GM19238 (cell line): ENCODE data around the gene PASD1.
"Not testable (repeated sequence)": the region's sequence is repeated elsewhere in the genome, so short reads cannot be mapped to it uniquely, and the experiment has no call there.

Experiments
- DNase-seq: peaks from one replicate; pipeline ENCODE4 v3.0.0; 2011; ENCODE audit warnings: low spot score; ENCODE audit not compliant: insufficient read length

The PASD1 gene

GRCh38 chrX:151621422-151621821 is 57.9 kb downstream of the PASD1 start:
- DNase-seq, result no peak

DNA sequence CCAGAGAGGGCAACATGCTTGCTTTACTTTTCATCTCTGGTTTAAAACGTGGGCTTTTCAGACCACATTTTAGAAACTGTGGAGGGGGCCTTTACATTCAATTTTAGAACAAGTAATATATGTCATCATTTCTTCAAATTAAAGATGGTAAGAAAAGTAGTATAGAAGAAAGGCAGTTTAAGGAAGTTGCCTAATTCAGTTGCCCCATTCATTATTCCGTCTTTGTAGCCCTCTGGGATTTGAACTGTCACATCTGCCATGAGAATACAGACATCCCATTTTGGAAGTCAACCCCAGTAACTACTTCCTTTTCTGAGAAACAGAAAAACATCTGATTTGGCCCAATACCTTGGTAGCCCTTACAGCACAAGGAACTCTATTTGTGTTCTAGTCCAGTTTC is 61.2 kb downstream of the PASD1 start:
- no peak for DNase-seq

GRCh38 chrX:151631822-151632221 is 68.3 kb downstream of the PASD1 start:
- no peak for DNase-seq

GRCh38 chrX:151633157-151633556 is 69.7 kb downstream of the PASD1 start:
- no peak for DNase-seq

DNA sequence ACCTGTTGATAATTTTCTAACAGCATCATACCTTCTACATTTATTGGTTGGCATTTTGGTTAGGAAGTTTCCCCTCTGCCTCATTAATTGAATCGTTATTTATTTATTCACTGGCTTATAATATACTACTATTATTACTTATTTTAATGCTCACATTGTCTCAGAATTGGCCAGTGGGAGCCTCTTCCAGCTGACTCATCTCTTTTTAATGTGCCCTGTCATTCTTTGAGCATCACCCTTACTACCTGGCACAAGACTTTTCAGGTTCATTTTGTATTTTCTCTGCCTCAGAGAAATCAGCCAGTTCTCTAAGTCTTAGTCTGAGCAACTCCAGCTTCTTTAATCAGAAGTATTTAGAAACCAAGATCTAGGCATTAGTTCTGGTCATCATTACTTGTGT is 71.5 kb downstream of the PASD1 start:
- no peak for DNase-seq

DNA sequence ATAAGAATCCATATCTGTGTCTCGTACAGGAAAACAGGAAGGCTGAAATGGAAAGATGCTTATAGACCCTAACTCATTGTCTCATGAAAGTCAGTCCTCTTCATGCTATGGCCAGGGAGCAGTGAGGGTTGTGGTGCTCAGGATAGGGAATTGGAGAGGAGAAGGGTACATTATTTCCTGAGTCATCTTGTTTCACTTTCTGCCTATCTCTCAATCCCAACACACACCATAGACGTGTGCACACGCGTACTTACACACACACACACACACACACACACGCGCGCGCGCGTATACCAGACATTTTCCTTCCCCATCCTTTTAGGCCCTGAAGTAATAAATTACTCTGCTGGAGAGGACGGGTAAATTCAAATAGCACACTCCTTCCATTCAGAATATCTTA is 78.1 kb downstream of the PASD1 start:
- no peak for DNase-seq

GRCh38 chrX:151675121-151675746 is 111.8 kb downstream of the PASD1 start:
- DNase-seq, result no peak

DNA sequence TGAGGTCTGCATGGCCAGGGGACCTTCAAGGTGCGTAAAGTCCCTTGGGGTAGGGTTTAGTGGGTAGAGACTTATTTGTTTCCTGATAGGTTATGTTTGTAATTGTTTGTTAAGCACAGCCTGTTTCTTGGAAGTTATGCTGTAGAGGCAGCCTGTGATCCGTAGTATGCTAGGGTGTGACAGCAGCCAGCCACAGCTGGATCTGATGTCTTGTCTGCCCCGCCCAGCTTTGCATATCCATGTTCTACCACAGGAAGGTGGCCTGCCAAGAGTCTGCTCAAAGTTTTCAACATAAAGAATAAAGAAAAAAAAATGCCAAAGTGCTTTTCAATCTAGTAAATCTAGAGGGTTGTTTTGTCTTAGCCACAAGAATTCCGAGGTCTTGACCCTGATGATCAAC is 112.7 kb downstream of the PASD1 start:
- no peak for DNase-seq

GRCh38 chrX:151679798-151680402 is 116.4 kb downstream of the PASD1 start:
- no peak for DNase-seq

DNA sequence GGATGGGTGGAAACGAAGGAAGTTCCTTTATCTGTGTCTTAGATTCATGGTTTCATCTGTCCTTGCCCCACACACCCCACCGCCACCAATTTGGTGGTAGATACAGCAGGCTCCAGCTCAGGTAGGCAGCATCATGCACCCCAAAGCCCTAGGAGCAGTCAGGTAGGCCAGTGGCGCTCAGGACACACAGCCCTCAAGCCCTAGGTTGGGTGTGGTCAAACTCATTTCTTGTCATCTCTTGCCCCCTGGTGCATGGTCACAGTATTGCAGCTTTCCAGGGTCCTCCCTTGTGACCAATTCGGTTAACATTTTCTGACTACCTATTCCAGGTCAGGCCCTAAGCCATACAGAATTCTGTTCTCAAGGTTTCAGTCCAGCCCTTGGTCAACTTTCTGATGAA is 117.3 kb downstream of the PASD1 start:
- peak; percentile 51 for DNase-seq

- no peak for DNase-seq
These were observed 124.2 kb downstream of the PASD1 start for GRCh38 chrX:151687635-151688034.

- DNase-seq, result no peak
These were observed 125.2 kb downstream of the PASD1 start for GRCh38 chrX:151688695-151689094.

DNA sequence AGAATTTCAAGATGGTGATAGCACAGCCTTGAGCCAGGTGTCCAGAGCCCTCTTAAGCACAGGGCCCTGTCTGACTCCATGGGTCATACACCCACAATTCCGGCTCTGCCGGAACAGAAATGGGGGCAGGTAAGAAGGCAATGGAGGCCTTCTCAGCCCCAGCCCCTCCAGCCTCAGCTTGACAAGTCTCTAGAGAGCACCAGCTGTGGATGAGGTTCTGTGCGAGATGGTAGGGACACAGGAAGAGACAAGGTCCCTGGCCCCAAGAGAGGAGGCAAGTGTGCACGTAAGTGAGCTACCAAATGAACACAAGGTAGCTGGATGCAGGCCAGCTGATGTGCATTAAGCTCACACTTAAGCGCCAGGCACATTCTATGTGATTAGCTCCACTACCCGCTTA is 129.3 kb downstream of the PASD1 start:
- DNase-seq, result no peak

DNA sequence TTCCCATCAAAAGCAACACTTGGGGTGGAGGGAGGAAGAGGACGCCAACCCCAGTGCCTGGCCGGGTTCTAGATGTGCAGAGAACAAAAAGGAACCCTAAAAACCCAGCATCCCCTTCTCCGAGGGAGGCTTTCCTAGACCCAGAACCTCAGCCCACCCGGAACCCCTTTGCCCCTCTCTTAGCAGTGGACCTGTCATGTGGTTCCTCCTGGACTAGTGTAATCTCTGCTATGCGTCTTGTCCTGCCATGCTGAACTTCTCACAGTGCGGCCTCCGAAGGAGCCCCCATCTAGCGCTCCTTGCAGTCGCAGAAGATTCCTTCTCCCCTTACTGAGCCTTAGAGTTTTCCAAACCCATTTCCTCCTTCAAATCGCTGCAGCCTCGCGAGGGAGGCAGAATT is 130.6 kb downstream of the PASD1 start:
- DNase-seq, result no peak

DNA sequence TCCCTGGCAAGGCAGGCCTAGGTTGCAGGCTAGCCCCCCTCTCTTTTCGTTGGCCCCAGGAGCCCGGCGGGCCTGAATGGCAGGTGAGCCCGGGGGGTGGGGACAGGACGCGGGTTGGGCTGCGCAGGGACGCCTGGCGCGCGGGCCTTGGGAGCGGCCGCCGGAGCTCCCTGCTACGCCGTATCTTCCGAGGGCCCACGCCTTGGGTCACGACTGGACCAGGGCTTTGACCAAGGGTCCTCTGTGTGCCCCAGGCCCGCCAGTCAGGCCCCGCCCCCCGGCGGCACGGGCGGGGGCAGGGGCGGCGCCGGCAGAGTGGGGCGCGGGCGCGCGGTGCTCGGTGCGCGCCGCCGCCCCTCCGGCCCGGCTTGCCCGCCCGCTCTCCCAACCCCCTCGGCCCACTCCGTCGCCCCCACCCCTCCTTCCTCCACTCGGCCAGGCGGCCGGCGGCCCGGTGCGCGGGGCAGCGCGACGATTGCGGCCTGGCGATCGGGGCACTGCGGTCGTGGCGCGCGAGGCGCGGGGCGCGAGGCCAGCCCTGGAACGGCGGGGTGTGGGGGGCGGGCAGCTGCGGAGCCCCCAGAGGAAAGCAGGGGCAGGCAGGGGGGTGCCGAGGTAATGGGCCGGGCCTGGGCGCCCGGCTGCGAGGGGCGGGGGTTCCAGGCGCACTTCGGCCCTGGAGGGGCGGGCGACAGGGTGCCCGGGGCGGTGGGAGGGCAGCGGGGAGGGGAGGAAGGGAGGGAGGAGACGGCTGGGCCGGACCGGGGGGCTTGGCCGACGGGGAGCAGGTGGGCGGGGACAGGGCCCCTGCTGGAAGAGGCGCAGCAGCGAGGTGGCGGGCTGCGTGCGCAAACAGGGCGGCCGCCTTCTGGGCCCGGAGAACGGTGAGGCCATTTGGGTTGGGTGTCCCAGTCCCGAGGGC is 131.4 kb downstream of the PASD1 start, which contains the start of gene PRRG3:
Gene PRRG3 (plus strand): TSS at position 798 of the 922 bp plus-strand sequence. CDS start 3,357 bp downstream, outside the sequence.
- DNase-seq, result no peak

DNA sequence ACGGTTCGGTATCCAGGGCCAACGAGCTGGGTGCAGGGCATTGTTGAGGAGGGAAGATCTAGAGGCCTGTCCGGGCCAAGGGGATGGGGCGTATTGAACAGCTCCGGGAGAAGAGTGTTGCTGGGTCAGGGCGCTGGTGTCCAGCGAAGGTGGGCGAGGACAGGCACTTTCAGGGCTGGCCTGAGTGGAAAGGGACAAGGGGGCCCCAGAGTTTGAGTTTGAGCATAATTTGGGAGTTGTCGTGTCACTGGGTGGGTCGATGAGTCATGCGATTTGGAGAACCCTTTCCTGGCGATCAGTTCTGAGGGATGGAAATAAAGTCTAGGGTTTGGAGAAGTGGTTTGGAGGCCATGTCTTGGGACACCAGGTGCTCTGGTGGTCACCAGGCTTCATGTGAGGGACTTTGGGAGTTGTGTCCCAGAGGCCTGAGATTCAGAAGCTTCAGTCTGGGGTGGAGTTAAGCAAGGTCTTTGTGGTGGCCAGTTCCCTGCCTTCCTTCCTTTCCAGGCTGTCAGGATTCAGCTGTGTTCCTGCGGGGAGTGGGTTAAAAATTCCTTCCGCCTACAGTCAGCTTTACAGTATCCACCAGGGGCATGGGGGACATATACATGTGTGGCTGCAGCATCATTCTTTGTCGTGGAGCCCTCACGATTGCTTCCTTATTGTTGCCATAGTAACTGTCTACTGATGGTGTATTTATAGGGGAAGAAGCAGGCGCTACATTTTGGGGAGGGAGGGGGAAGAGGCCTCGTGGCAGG is 132.3 kb downstream of the PASD1 start:
- no peak for DNase-seq

GRCh38 chrX:151697082-151697481 is 133.6 kb downstream of the PASD1 start:
- not testable (repeated sequence) for DNase-seq

DNA sequence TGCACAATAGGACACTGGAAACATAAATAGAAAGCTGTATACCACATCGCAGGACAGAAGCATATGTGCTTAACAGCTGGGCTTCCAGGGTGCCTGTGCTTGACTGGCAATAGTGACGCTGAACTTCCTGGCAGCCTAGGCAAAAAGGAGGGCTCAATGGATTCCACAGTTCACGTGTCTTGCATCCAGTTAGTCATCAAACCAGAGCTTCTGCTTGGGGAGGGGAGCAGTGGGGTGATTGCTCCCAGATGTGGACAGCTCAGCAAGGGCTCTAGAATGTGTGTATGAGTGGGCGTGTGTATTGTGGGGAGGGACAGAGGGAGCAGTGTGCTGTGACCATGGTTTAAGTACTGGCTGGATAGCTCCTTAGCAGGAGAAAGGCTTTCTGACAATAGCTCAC is 134.0 kb downstream of the PASD1 start:
- no peak for DNase-seq

DNA sequence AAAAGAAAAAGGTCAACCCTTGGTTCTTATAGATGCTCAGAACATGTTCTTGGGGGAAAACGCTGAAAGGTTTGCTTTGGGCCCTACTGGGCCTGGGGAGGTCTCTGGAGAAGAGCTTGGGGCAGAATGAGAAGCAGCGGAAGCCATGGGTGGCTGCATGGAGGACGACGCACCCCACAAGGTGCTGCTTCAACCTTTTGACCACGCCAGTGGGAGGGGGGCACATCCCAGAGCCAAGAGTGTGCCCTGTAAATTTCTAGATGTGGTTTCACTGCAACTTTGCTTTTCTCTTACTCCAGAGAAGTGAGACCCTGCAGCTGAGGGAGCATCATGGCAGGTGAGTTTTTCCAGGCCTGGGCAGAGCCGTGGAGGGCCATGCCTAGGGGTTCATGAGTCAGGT is 135.0 kb downstream of the PASD1 start:
- no peak for DNase-seq

GRCh38 chrX:151699746-151700145 is 136.3 kb downstream of the PASD1 start:
- no peak for DNase-seq

DNA sequence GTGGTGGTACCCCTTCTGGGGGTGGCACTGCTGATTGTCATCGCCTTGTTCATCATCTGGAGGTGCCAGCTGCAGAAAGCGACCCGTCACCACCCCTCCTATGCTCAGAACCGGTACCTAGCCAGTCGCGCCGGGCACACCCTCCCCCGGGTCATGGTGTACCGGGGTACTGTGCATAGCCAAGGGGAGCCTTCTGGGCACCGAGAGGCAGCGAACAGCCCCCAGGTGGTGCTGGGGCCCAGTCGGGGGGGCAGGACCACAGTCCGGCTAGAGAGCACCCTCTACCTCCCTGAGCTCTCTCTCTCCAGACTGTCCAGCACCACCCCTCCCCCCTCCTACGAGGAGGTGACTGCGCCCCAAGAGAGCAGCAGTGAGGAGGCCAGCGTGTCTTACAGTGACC is 137.1 kb downstream of the PASD1 start:
- no peak for DNase-seq

DNA sequence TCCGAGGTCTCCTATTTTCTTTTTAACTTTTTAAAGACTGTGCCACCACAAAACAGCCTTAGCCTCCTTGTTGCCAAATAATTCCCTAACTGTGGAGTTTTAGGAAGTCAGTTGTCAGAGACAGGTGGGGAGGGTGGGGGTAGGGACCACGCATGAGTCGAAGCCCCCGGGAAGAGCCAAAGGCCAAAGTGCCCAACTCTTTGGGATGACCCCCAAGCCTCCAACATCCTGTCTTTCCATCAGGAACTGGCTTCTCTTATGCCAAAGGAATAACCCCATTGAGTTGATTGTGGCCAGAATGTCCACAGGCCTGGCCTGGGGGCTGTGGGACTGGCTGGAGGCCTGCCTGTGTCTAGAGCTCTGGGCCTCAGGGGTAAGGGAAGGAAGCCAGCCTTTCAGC is 137.6 kb downstream of the PASD1 start:
- no peak for DNase-seq
